CD14-positive monocyte (primary cell): ENCODE data around the gene CCDC87. TPM values are rescaled to one million over a fixed set of nuclear protein-coding genes. Genes with fewer than 3 reads are reported as not detected.

Source experiments
- DNase-seq, 3 donors: peaks; one replicate each; pipeline ENCODE4 v3.0.0-alpha.2; 2011 to 2022
- H2AFZ ChIP-seq: 2 replicates; pipeline ENCODE4 v1.6.0; 2012; ENCODE audit warnings: mild to moderate bottlenecking, low read depth, low read length, inconsistent platforms; ENCODE audit not compliant: insufficient read depth, poor library complexity, severe bottlenecking
- H3K27ac ChIP-seq, 2 donors: 1 replicate in 1 of 2; 2 replicates in 1 of 2; pipeline ENCODE4 v1.5.1; 2012 to 2013; ENCODE audit warnings: low read length in 2 of 2, control low read depth in 1 of 2, inconsistent platforms in 1 of 2, low read depth in 1 of 2, mild to moderate bottlenecking in 1 of 2
- H3K27me3 ChIP-seq, 2 donors: one replicate each; pipeline versions ENCODE4 v1.6.0 to v1.6.1; 2011 to 2013; ENCODE audit warnings: low read length in 2 of 2; ENCODE audit not compliant: control insufficient read depth in 2 of 2, insufficient read depth in 2 of 2
- H3K36me3 ChIP-seq, 2 donors: replicated peaks in 1 of 2; 1 replicate in 1 of 2; 2 replicates in 1 of 2; pipeline versions ENCODE4 v1.5.1 to v1.6.1; 2012 to 2013; ENCODE audit warnings: low read length in 2 of 2, control low read depth in 1 of 2, inconsistent platforms in 1 of 2, mild to moderate bottlenecking in 1 of 2; ENCODE audit not compliant: insufficient read depth in 2 of 2, control insufficient read depth in 1 of 2
- H3K4me1 ChIP-seq, 2 donors: 1 replicate in 1 of 2; 2 replicates in 1 of 2; pipeline versions ENCODE4 v1.5.1 to v1.6.1; 2012 to 2013; ENCODE audit warnings: low read length in 2 of 2, control low read depth in 1 of 2, inconsistent platforms in 1 of 2, mild to moderate bottlenecking in 1 of 2, moderate library complexity in 1 of 2; ENCODE audit not compliant: insufficient read depth in 2 of 2, control insufficient read depth in 1 of 2
- H3K4me2 ChIP-seq: replicated peaks from 2 replicates; pipeline ENCODE3; 2012; ENCODE audit warnings: low read length, moderate library complexity, mild to moderate bottlenecking; ENCODE audit not compliant: poor library complexity, severe bottlenecking; ENCODE audit errors: extremely low read depth
- H3K4me3 ChIP-seq, 3 experiments: fragments of 200-600 bp in 1 of 3; sonication (generic) in 1 of 3; replicated peaks in 1 of 3; 1 replicate in 2 of 3; 2 replicates in 1 of 3; pipeline ENCODE4 v1.5.1; 2011 to 2013; ENCODE audit warnings: low read length in 3 of 3, mild to moderate bottlenecking in 3 of 3, control low read depth in 2 of 3, low read depth in 2 of 3, inconsistent platforms in 1 of 3, moderate library complexity in 1 of 3
- H3K79me2 ChIP-seq: 2 replicates; pipeline ENCODE4 v1.6.0; 2012; ENCODE audit warnings: mild to moderate bottlenecking, control low read depth, inconsistent platforms, low read length, moderate library complexity; ENCODE audit not compliant: insufficient read depth
- H3K9ac ChIP-seq: 2 replicates; pipeline ENCODE4 v1.6.0; 2017; ENCODE audit warnings: low read length, mild to moderate bottlenecking; ENCODE audit not compliant: insufficient read depth, poor library complexity, severe bottlenecking
- H3K9me3 ChIP-seq, 2 donors: replicated peaks in 1 of 2; 1 replicate in 1 of 2; 2 replicates in 1 of 2; pipeline versions ENCODE4 v1.5.1 to v1.6.1; 2012 to 2013; ENCODE audit warnings: low read length in 2 of 2, control low read depth in 1 of 2; ENCODE audit not compliant: control insufficient read depth in 1 of 2, insufficient read depth in 1 of 2
- H4K20me1 ChIP-seq: 2 replicates; pipeline ENCODE4 v1.6.0; 2012; ENCODE audit warnings: mild to moderate bottlenecking, low read length, control low read depth, moderate library complexity; ENCODE audit not compliant: insufficient read depth
- H3K27ac Mint-ChIP-seq, 7 donors: one replicate each; pipeline ENCODE4 v1.8.0; 2020; ENCODE audit warnings: mild to moderate bottlenecking in 7 of 7, mixed read lengths in 7 of 7, moderate library complexity in 6 of 7, inconsistent platforms in 2 of 7
- H3K27me3 Mint-ChIP-seq, 3 donors: one replicate each; pipeline ENCODE4 v1.8.0; 2021 to 2022; ENCODE audit warnings: low read depth in 3 of 3, mild to moderate bottlenecking in 3 of 3, mixed read lengths in 3 of 3, moderate library complexity in 3 of 3, inconsistent platforms in 1 of 3
- H3K36me3 Mint-ChIP-seq, 2 donors: one replicate each; pipeline ENCODE4 v1.8.0; 2020; ENCODE audit warnings: mixed read lengths in 2 of 2, inconsistent platforms in 1 of 2, mild to moderate bottlenecking in 1 of 2
- H3K4me1 Mint-ChIP-seq: one replicate; pipeline ENCODE4 v1.8.0; 2020; ENCODE audit warnings: mild to moderate bottlenecking, mixed read lengths
- H3K4me3 Mint-ChIP-seq, 2 donors: one replicate each; pipeline ENCODE4 v1.8.0; 2020; ENCODE audit warnings: mild to moderate bottlenecking in 2 of 2, mixed read lengths in 2 of 2, moderate library complexity in 1 of 2
- H3K9me3 Mint-ChIP-seq, 7 donors: one replicate each; pipeline ENCODE4 v1.8.0; 2020 to 2022; ENCODE audit warnings: mixed read lengths in 7 of 7, mild to moderate bottlenecking in 6 of 7, moderate library complexity in 6 of 7, inconsistent platforms in 2 of 7
- WGBS: methylation state at CpG from one replicate; pipeline ENCODE4 v1.1.5; 2013; ENCODE audit warnings: missing lambda C conversion rate; ENCODE audit not compliant: insufficient coverage; 5-methylcytosine and 5-hydroxymethylcytosine counted together
- intact Hi-C, 2 donors: fragments of 100-400 bp; cut with micrococcal nuclease; formaldehyde crosslinking; loops; one replicate each; pipeline versions ENCODE4 v1.15.0 to v1.15.1; 2023
- polyA plus RNA-seq, 3 donors: library from polyadenylated mRNA; depleted of rRNA in 1 of 3; unstranded in 2 of 3; stranded (reverse) in 1 of 3; fragments of 300-500 nt in 2 of 3; fragments of >200 nt in 1 of 3; fragmentation: Illumina TruSeq in 2 of 3; gene quantifications; 1 replicate in 2 of 3; 2 replicates in 1 of 3; pipeline ENCODE4 v1.2.3, GENCODE V29; 2012 to 2021
- TF ChIP-seq, protein P1 (sequence below): fragments of 200-600 bp; IDR thresholded peaks from one replicate; pipeline ENCODE4 v1.8.0; 2022; ENCODE audit warnings: antibody characterized with exemption, mild to moderate bottlenecking

The CCDC87 gene
- polyA plus RNA-seq, 3 donors: not detected

DNA sequence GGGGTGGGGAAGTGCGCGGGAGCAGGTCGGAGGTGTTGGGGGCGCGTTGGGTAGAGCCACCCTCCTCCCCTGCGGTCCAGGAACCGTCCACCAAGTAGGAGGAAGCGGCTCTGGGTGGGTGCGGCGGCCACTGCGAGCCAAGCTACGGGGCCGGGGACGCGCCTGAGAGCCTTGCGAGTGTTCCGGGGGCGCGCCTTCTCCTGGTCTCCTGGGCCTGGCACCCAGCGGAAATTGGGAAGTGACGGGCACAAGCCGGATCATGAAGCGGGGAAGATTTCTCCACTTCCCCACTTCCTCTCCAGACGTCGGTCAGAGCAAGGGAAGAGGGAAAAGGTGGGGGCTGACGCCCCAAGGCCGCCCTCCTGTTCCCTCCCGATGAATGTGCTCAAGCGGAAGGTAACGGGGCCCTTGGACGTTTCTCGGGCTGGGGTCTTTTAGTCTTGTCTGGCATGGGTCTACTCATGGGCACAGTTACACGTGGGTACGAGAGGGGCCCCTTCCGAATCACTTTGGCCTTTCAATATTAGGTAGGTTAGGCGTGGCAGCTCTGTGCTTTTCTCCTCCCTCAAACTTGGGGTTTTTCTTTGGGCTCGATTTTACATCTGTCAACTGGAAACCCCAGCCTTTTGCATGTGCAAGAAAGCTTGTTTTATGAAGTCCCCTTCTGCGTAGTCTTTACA, 24.4 kb upstream of the CCDC87 start:
- intact Hi-C loops: loop anchor here (2.0 kb wide), 2 partner anchors 22 to 24 kb away; partner anchors contain the start of genes CCDC87 (in 2 of the 2), CCS (in 2 of the 2) and RBM4 (in 1 of the 2)

More for the DNA sequence above, 24.4 kb upstream of the CCDC87 start:
- Histone ChIP-seq H3K4me1 (peaks cover 32 to 38% of the 10 kb centered on the region in 2 donors), H3K4me3 (peak overlapping the region; percentile 71 to 99 (median 82)), H3K36me3 (peaks cover 4 to 13% of the 10 kb centered on the region in 2 donors), H3K9ac (peak overlapping the region; percentile 95), H3K27me3 (no peaks in the 10 kb centered on the region), H4K20me1 (peaks cover 53% of the 10 kb centered on the region), H3K4me2 (peak overlapping the region; percentile 88), H3K9me3 (no peaks in the 10 kb centered on the region), H3K79me2 (peaks cover 72% of the 10 kb centered on the region), H3K27ac (peak overlapping the region; percentile 91 to 99), H2AFZ (peak overlapping the region; percentile 93)
- H3K4me1 Mint-ChIP-seq: peaks cover 40% of the 10 kb centered on the region
- peak overlapping the region; percentile 96 to 99 (median 98) for H3K27ac Mint-ChIP-seq
- TF ChIP-seq, protein P1, sequence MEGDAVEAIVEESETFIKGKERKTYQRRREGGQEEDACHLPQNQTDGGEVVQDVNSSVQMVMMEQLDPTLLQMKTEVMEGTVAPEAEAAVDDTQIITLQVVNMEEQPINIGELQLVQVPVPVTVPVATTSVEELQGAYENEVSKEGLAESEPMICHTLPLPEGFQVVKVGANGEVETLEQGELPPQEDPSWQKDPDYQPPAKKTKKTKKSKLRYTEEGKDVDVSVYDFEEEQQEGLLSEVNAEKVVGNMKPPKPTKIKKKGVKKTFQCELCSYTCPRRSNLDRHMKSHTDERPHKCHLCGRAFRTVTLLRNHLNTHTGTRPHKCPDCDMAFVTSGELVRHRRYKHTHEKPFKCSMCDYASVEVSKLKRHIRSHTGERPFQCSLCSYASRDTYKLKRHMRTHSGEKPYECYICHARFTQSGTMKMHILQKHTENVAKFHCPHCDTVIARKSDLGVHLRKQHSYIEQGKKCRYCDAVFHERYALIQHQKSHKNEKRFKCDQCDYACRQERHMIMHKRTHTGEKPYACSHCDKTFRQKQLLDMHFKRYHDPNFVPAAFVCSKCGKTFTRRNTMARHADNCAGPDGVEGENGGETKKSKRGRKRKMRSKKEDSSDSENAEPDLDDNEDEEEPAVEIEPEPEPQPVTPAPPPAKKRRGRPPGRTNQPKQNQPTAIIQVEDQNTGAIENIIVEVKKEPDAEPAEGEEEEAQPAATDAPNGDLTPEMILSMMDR: no peak
- peak overlapping the region; percentile 94 to 98 for H3K4me3 Mint-ChIP-seq
- DNase-seq: peak; percentile 83 to 89 (median 89)
- H3K9me3 Mint-ChIP-seq: peaks cover 0 to 3% (median 0%) of the 10 kb centered on the region in 7 donors
- H3K36me3 Mint-ChIP-seq: peaks cover 3 to 22% of the 10 kb centered on the region in 2 donors
- 0% methylated on average over 21 of the region's 38 CpGs for WGBS
- H3K27me3 Mint-ChIP-seq: peaks cover 0 to 2% (median 0%) of the 10 kb centered on the region in 3 donors
